ENCODE data around the gene PCID2.
A peak's percentile ranks its signal among the peaks of the same experiment; 100 is the strongest.
"Not testable (repeated sequence)": the region's sequence is repeated elsewhere in the genome, so short reads cannot be mapped to it uniquely, and the experiment has no call there.

PCID2 gene

GRCh38 chr13:113166266-113166665, 42.2 kb downstream of the PCID2 start:
- no peak for DNase-seq (ENCODE audit: low read depth in 2 of 2)

- DNase-seq (ENCODE audit: low read depth in 2 of 2): no peak
These were observed 44.0 kb downstream of the PCID2 start for GRCh38 chr13:113164492-113164891.

- no peak for DNase-seq (ENCODE audit: low read depth in 2 of 2)
These were observed 45.4 kb downstream of the PCID2 start for GRCh38 chr13:113162783-113163685.

DNA sequence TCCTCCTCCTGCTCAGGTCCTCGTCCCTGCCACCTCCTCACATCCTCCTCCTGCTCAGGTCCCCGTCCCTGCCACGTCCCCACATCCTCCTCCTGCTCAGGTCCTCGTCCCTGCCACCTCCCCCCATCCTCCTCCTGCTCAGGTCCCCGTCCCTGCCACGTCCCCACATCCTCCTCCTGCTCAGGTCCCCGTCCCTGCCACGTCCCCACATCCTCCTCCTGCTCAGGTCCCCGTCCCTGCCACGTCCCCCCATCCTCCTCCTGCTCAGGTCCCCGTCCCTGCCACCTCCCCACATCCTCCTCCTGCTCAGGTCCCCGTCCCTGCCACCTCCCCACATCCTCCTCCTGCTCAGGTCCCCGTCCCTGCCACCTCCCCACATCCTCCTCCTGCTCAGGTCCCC, 46.5 kb downstream of the PCID2 start:
- DNase-seq (ENCODE audit: low read depth in 2 of 2): not testable (repeated sequence)

DNA sequence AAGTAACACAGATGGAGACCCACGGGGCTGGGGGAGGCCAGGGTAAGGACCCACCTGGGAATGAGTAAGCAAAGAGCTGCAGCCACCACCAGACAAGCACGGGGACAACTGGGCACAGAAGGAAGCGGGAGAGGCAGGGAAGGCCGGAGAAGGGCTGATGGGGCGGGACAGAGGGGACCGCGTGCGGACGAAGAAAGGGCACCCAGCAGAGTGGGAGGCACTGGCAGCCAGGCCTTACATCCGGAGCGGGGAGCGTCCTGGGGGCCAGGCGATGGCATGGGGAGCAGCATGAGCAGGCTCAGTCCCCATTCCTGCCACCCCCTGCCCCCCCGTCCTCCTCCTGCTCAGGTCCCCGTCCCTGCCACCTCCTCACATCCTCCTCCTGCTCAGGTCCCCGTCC, 47.0 kb downstream of the PCID2 start:
- no peak for DNase-seq (ENCODE audit: low read depth in 2 of 2)

DNA sequence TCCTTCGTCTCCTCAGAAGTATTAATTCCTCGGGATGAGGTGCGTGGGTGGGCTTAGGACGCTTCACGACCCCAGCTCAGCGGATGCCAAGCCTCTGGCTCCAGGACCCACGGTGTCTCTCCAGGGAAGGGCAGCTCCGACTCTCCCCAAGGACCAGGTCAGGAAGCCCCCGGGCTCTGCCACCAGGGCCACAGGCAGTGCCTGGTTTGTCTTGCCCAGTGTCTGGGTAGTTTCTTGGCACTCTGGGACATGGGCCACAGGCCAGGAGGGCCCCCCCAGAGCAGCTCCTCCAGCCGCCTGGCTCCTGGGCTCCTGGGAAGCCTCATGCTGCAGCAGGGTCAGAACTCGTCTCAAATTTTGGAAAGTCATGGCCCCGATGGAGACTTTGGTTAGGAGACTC, 47.5 kb downstream of the PCID2 start:
- DNase-seq (ENCODE audit: low read depth in 2 of 2): no peak

- no peak for DNase-seq (ENCODE audit: low read depth in 2 of 2)
These were observed 48.8 kb downstream of the PCID2 start for GRCh38 chr13:113159701-113160100.

DNA sequence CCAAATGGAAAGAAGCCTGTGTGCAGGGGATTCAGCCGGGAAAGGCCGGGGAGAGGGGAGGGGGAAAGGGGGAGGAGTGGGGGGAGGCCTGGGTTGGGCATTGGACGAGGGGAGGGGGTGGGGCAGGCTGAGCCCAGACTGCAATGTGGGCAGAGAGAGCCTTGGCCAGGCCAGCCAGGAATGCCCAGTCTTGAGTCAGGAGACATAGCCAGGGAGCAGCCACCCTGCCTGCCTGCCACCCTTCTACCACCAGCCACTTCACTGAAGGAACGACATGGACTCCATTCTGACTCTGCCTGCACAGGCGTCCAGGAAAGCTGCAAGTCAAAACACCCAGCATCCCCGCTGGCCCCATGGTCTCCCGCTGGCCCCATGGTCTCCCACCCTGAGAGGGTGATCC, 49.5 kb downstream of the PCID2 start:
- no peak for DNase-seq (ENCODE audit: low read depth in 2 of 2)

GRCh38 chr13:113157929-113158747, 50.3 kb downstream of the PCID2 start, which contains the start of gene PROZ:
TSS of gene PROZ (plus strand) at chr13:113158648. CDS start at chr13:113158661, 13 bp downstream.
- no peak for DNase-seq (ENCODE audit: low read depth in 2 of 2)

DNA sequence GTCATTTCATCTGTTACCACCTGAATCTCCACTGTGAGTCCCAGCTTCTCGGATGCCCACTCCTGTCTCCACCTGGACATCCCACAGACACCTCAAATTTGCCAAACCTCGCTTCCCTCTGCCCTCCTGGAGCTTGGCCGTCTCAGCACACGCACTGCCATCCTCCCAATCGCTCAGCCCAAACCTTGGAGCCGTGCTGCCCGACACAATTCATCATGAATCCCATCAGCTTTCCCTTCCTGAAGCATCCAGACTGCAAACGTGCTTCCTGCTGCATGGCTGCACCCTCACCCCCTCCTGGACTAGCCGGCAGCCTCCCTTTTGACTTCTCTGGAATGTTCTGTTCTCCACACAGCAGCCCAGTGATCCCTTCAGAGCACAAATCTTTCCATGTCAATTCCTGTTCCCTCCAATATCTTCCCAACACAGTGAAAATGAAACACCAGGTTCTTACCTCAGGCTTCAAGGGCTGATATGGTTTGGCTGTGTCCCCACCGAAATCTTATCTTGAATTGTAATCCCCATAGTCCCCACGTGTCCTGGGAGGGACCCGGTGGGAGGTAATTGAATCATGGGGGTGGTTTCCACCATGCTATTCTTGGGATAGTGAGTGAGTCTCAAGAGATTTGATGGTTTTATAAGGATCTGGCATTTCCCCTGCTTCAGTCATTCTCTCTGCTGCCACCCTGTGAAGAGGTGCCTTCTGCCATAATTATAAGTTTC, 51.1 kb downstream of the PCID2 start:
- no peak for DNase-seq (ENCODE audit: low read depth in 2 of 2)

DNA sequence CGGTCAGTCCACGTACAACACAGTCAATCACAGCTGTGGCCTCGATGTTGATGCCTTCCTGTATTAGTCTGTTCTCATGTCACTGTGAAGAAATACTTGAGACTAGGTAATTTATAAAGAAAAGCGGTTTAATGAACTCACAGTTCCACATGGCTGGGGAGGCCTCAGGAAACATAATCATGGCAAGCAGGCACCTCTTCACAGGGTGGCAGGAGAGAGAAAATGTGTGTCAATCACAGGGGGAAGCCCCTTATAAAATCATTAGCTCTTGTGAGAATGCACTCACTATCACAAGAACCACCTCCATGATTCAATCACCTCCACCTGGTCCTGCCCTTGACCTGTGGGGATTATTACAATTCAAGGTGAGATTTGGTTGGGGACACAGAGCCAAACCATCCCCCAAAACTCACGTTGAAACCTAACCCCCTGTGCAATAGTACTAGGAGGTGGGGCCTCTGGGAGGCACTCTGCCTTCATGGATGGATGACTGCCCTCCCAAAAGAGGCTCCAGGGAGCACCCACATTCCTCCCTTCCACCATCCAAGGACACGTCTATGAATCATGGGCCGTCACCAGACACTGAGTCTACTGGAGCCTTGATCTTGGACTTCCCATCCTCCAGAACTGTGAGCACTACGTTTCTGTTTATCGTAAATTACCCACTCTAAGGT, 52.4 kb downstream of the PCID2 start:
- no peak for DNase-seq (ENCODE audit: low read depth in 2 of 2)

DNA sequence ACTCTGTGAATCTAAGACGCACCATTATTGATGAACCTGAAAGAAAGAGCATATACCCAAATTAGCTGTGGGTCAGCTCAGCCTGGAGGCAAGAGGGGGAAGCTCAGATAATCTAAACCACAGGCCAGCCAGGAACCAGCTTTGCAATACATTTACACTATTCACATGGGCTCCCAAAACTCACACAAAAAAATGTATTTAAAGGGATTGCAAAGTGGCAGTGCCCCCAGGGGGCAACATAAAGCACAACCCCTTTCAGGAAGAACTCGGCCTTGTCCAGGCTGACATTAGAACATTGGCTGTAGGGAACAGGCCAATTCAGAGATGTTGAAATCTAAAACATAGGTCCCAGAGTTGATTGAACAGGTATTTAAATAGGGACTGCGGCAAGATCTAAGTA, 53.3 kb downstream of the PCID2 start:
- DNase-seq (ENCODE audit: low read depth in 2 of 2): no peak

GRCh38 chr13:113153810-113154748, 54.4 kb downstream of the PCID2 start:
- DNase-seq (ENCODE audit: low read depth in 2 of 2): peak; percentile 49 to 64

GRCh38 chr13:113152984-113153809, 55.3 kb downstream of the PCID2 start:
- DNase-seq (ENCODE audit: low read depth in 2 of 2): no peak

- no peak for DNase-seq (ENCODE audit: low read depth in 2 of 2)
These were observed 55.8 kb downstream of the PCID2 start for GRCh38 chr13:113152691-113152983.

GRCh38 chr13:113151745-113152690, 56.5 kb downstream of the PCID2 start:
- no peak for DNase-seq (ENCODE audit: low read depth in 2 of 2)

- DNase-seq (ENCODE audit: low read depth in 2 of 2): no peak
These were observed 57.7 kb downstream of the PCID2 start for GRCh38 chr13:113150550-113151365.
